Stomach smooth muscle (tissue), 2 donors: Measurements from ENCODE around the gene SRGAP2B.
A peak's percentile ranks its signal among the peaks of the same experiment; 100 is the strongest.
"Not testable (repeated sequence)": the region's sequence is repeated elsewhere in the genome, so short reads cannot be mapped to it uniquely, and the experiment has no call there.

Experiments used
- H3K27ac ChIP-seq: one replicate; pipeline ENCODE4 v1.7.0; 2013; ENCODE audit warnings: mild to moderate bottlenecking, low read length, inconsistent platforms
- H3K27me3 ChIP-seq, 2 donors: one replicate each; pipeline ENCODE4 v1.7.0; 2013; ENCODE audit warnings: low read length in 2 of 2; ENCODE audit not compliant: insufficient read depth in 2 of 2, control insufficient read depth in 1 of 2
- H3K36me3 ChIP-seq, 2 donors: one replicate each; pipeline ENCODE4 v1.7.0; 2013; ENCODE audit warnings: low read length in 2 of 2; ENCODE audit not compliant: control insufficient read depth in 2 of 2, insufficient read depth in 2 of 2
- H3K4me1 ChIP-seq: one replicate; pipeline ENCODE4 v1.7.0; 2013; ENCODE audit warnings: low read length; ENCODE audit not compliant: control insufficient read depth, insufficient read depth
- H3K4me3 ChIP-seq, 2 donors: one replicate each; pipeline ENCODE4 v1.7.0; 2013; ENCODE audit warnings: low read length in 2 of 2
- H3K9ac ChIP-seq, 2 donors: one replicate each; pipeline ENCODE4 v1.7.0; 2013; ENCODE audit warnings: low read length in 2 of 2, mild to moderate bottlenecking in 1 of 2
- H3K9me3 ChIP-seq, 2 donors: one replicate each; pipeline ENCODE4 v1.7.0; 2013; ENCODE audit warnings: low read length in 2 of 2; ENCODE audit not compliant: control insufficient read depth in 2 of 2
- donor health status: healthy.
- donor health status: Pancreatic carcinoma.

Gene SRGAP2B

GRCh38 chr1:145095284-145096057 lies at the start of gene SRGAP2B, which contains the start of gene FAM72D:
TSS of gene SRGAP2B (minus strand) at chr1:145095328. CDS start at chr1:145092901, 2,427 bp downstream.
TSS of gene FAM72D (plus strand) at chr1:145095974. CDS start at chr1:145096848, 874 bp downstream.
- H3K9me3 ChIP-seq, H3K9ac ChIP-seq, H3K4me1 ChIP-seq, H3K27me3 ChIP-seq, H3K27ac ChIP-seq, H3K36me3 ChIP-seq: not testable (repeated sequence)
- peak within 1 kb of the TSS in 1 of 2 donors; percentile 57 for H3K4me3 ChIP-seq

GRCh38 chr1:145144264-145144913 lies 49.3 kb upstream of the SRGAP2B start:
- H3K27ac ChIP-seq, H3K9me3 ChIP-seq, H3K4me3 ChIP-seq, H3K4me1 ChIP-seq, H3K9ac ChIP-seq, H3K27me3 ChIP-seq, H3K36me3 ChIP-seq: not testable (repeated sequence)

- not testable (repeated sequence) for H3K4me1 ChIP-seq, H3K27me3 ChIP-seq, H3K9ac ChIP-seq
These were observed 45.4 kb upstream of the SRGAP2B start for GRCh38 chr1:145140549-145140948.

GRCh38 chr1:145134476-145134875 lies 39.3 kb upstream of the SRGAP2B start:
- H3K4me3 ChIP-seq, H3K27ac ChIP-seq, H3K9me3 ChIP-seq, H3K9ac ChIP-seq, H3K36me3 ChIP-seq, H3K27me3 ChIP-seq, H3K4me1 ChIP-seq: not testable (repeated sequence)

More at GRCh38 chr1:145140549-145140948, 45.4 kb upstream of the SRGAP2B start:
- not testable (repeated sequence) for H3K36me3 ChIP-seq, H3K9me3 ChIP-seq, H3K4me3 ChIP-seq, H3K27ac ChIP-seq

GRCh38 chr1:145128697-145129469 lies 33.8 kb upstream of the SRGAP2B start:
- not testable (repeated sequence) for H3K9ac ChIP-seq

GRCh38 chr1:145127144-145127543 lies 32.0 kb upstream of the SRGAP2B start:
- H3K27me3 ChIP-seq, H3K4me1 ChIP-seq, H3K9me3 ChIP-seq, H3K4me3 ChIP-seq, H3K9ac ChIP-seq, H3K27ac ChIP-seq, H3K36me3 ChIP-seq: not testable (repeated sequence)

More at GRCh38 chr1:145128697-145129469, 33.8 kb upstream of the SRGAP2B start:
- not testable (repeated sequence) for H3K4me3 ChIP-seq, H3K4me1 ChIP-seq, H3K36me3 ChIP-seq, H3K27me3 ChIP-seq, H3K27ac ChIP-seq, H3K9me3 ChIP-seq

- H3K9me3 ChIP-seq, H3K4me3 ChIP-seq, H3K27me3 ChIP-seq, H3K27ac ChIP-seq, H3K4me1 ChIP-seq, H3K9ac ChIP-seq, H3K36me3 ChIP-seq: not testable (repeated sequence)
These were observed 30.0 kb upstream of the SRGAP2B start for GRCh38 chr1:145125112-145125511.

GRCh38 chr1:145123992-145124641 lies 29.0 kb upstream of the SRGAP2B start:
- not testable (repeated sequence) for H3K27ac ChIP-seq, H3K4me3 ChIP-seq

GRCh38 chr1:145123062-145123395 lies 27.9 kb upstream of the SRGAP2B start:
- not testable (repeated sequence) for H3K9me3 ChIP-seq, H3K4me3 ChIP-seq, H3K36me3 ChIP-seq, H3K4me1 ChIP-seq, H3K27me3 ChIP-seq, H3K27ac ChIP-seq, H3K9ac ChIP-seq

More at GRCh38 chr1:145123992-145124641, 29.0 kb upstream of the SRGAP2B start:
- not testable (repeated sequence) for H3K27me3 ChIP-seq, H3K4me1 ChIP-seq, H3K9me3 ChIP-seq, H3K36me3 ChIP-seq, H3K9ac ChIP-seq

GRCh38 chr1:145122344-145123061 lies 27.4 kb upstream of the SRGAP2B start:
- not testable (repeated sequence) for H3K36me3 ChIP-seq, H3K4me1 ChIP-seq, H3K9ac ChIP-seq, H3K9me3 ChIP-seq, H3K27ac ChIP-seq, H3K4me3 ChIP-seq, H3K27me3 ChIP-seq
